ENCODE data around the gene ANKH. TPM values are rescaled to one million over a fixed set of nuclear protein-coding genes. Genes with fewer than 3 reads are reported as not detected.

Gene ANKH
- total and polyA plus RNA-seq, 2 of the 13 experiments (the other 11 are each of a cell fraction or from before 2014, with no cell fraction given) = 25.0 to 36.0 TPM

GRCh38 chr5:14760548-14761002, 111.0 kb downstream of the ANKH start (continued):
- TF ChIP-seq PLRG1 (conservative IDR thresholded peaks at IDR 0.05) (no peak), ATF2 (CRISPR knock-in tag; IDR thresholded peaks at IDR 0.05) (peak; percentile 88), ZBTB4 (CRISPR knock-in tag; IDR thresholded peaks at IDR 0.05; ENCODE audit: borderline replicate concordance) (peak; percentile 37; the same call in 1 of the 2 replicates), DMTF1 (CRISPR knock-in tag; IDR thresholded peaks at IDR 0.05) (no peak), AHR (CRISPR knock-in tag; IDR thresholded peaks at IDR 0.05) (no peak), DRAP1 (CRISPR knock-in tag; IDR thresholded peaks at IDR 0.05) (no peak), KAT7 (CRISPR knock-in tag; IDR thresholded peaks at IDR 0.05; ENCODE audit: borderline replicate concordance) (no peak), SRSF1 (optimal IDR thresholded peaks at IDR 0.05; ENCODE audit: low read depth, low read length) (no peak), ATF7-NPFF (CRISPR knock-in tag; IDR thresholded peaks at IDR 0.05; ENCODE audit: low read depth) (no peak), RFX5 (IDR thresholded peaks at IDR 0.05; ENCODE audit: low read depth, low read length) (no peak), ZBTB21 (CRISPR knock-in tag; IDR thresholded peaks at IDR 0.05) (no peak), PRDM15 (CRISPR knock-in tag; IDR thresholded peaks at IDR 0.05) (no peak), HMGA1 (CRISPR knock-in tag; conservative IDR thresholded peaks at IDR 0.05) (no peak), ZNF83 (CRISPR knock-in tag; IDR thresholded peaks at IDR 0.05; ENCODE audit: borderline replicate concordance) (no peak), ZNF335 (CRISPR knock-in tag; IDR thresholded peaks at IDR 0.05) (no peak), ZNF124 (CRISPR knock-in tag; IDR thresholded peaks at IDR 0.05) (no peak), ZNF350 (CRISPR knock-in tag; IDR thresholded peaks at IDR 0.05; ENCODE audit: borderline replicate concordance, low read depth) (no peak), ZNF781 (CRISPR knock-in tag; IDR thresholded peaks at IDR 0.05; ENCODE audit: borderline replicate concordance, not compliant biosample characterization) (no peak), CC2D1A (CRISPR knock-in tag; IDR thresholded peaks at IDR 0.05) (no peak), ZFX (CRISPR knock-in tag; IDR thresholded peaks at IDR 0.05; ENCODE audit: low read depth) (0 out of 2 replicates have a peak, but pooled peaks have one; percentile 22)
